NCI-H128 (cell line): ENCODE results near the gene LPP.

Experiments used
- DNase-seq: peaks from one replicate; lab custom pipeline; 2025; ENCODE audit not compliant: unreplicated experiment; lab: John Stamatoyannopoulos, UW

The LPP gene

DNA sequence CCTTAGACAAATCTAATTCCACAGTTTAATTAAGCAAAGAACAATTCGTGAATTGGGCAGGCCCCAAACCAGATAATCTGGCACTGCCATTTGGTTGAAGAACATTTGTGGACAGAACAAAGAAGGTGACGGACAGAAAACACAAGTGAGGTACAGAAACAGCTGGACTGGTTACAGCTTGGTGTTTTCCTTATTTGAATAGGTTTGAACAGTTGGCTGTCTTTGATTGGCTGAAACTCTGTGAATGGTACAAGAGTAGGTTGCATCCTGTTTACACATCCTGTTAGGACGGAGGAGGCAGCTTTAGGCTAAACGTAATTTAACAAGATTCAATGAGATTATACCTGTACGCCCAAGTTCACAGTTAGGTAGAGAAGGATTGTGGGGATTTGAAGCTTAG, 114.4 kb downstream of the LPP start:
- DNase-seq, result no peak

DNA sequence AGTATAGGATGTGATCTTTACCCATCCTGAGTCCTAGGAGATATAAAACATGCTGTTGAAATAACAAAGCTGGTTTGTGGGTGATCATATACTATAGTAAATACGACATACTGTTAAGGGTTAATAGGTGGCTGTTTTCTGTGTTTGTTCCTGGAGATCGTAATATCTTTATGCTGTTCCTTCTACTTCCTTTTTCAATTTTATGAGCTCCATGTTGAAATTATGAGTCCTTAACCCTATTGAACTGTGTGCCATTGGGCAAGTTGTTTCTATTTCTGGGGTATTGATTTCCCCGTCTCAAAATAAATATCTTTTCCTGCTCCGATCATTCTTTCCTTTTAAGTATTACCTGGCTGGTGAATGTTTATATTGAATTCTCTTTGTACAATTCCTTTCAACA, 115.1 kb downstream of the LPP start:
- DNase-seq, result no peak

DNA sequence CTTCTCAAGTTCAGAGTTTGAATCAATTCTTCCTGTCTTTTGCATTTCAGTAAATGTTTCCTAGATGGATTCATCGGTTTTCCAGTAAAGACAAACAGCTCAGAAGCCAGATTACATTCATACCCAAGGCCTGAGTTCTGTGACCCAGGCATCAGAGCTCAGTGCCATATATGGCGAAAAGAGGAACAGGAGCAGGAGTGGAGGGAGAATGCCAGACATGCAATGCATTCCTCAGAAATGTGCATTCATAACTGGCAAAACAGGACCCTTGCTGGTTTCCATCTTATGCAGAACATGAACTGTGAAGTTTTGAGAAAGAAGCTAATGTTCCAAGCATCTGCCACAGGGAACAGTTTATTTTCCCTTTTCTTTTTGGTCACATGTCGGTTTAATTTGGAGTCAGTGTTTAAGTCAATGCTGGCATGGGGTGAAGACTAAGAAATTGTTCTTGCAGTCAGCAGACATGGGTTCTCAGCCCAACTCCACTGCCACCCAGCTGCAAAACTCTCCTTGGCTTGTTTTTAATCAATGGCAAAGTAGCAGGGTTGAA, 116.5 kb downstream of the LPP start:
- no peak for DNase-seq

- no peak for DNase-seq
Observed at GRCh38 chr3:188271226-188271914, 117.4 kb downstream of the LPP start.

GRCh38 chr3:188272481-188273372, 118.8 kb downstream of the LPP start:
- DNase-seq, result no peak

DNA sequence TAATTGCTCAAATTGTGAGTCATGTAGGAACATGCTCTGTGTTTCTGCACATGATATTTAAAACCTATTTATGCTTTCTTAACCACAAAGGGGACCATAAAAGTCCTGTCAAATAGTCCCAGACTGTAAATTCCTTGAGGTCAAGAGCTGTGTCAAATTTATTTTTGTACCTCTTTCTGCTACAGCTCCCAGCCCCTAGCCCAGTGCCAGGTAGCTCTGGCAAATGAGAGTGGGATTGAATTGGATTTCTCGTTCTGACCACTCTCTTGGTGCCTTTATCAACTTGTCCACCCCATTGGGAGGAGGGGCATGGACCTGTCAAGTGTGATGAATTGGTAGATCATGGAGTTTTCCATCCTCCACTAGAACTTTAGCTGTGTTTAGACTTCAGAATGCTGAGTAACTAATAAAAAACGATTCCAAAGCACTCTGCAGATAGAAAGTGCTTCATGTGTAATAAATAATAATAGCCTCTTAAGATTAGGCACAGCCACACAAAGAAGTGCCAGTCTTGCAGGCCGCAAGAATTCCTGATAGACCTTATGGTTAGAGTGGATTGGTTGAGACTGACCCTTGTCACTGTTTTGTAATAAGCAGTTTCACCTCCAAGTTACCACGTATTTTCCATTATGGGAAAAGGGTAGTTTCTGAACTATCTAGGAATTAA, 120.4 kb downstream of the LPP start:
- DNase-seq, result no peak

GRCh38 chr3:188276375-188276774, 122.4 kb downstream of the LPP start:
- no peak for DNase-seq

DNA sequence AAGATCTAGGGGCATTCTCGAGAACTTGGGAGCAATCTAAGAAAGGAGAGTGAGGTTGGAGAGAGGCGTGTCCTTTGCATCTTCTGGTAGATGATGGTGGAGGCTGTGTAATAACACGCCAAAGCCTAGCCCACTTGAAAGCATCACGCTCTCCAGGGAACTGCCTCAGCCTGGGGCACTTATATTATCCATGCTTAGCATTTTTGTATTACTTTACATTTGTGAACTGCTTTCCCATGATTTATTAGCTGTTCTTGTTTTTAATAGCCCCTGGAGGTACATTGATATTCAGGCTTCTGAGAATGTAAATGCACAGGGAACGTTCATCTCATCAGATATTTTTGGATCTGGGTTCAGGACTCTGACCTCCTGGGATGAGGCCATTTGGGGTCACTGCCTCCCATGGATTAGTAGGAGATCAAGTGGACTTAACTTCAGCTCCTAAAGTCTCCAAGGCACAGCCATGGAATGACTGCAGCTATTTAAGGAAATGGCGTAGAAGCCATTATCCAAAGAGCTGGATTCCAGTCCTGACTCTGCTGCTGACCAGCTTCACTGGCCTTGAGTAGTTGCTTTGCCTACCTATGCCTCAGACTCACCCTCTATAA, 124.9 kb downstream of the LPP start:
- DNase-seq, result no peak

DNA sequence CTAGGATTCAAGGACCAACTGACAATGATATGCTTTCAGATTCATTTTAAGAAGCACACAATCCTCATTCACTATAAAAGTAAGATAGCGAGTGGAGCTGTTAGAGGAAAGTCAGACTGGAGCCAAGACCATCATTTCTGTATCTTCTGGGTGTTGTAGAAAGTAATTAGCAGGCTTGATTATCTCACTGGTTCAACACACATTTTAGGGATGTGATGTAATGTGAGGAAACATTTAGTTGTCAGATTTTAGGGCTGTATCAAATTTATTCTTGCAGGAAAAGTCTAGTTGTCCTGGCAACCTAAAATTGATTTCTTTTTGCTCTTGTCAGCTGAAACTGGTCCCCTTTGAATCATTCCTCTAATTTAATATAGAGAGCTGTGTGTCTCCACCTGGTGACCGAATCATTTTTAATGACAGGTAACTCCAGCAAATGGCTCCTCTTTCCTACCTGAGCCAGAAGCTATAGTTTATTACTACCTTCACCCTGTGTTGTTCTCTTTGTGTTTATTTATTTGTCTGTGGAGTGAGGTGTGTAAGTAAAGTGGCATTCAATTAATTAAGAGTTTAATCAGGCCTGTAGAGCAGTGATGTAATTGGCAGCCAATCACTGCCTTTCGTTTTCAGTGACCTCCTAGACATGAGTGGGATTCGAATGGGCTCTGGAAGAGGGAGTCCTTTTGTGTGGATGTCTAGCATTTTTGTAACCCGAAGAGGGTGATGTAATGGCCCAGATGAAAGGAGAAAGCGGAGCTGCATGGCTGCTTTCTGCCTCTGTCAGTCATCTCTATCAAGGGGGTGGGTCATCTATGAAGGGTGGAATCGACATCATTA, 125.8 kb downstream of the LPP start:
- DNase-seq, result no peak

DNA sequence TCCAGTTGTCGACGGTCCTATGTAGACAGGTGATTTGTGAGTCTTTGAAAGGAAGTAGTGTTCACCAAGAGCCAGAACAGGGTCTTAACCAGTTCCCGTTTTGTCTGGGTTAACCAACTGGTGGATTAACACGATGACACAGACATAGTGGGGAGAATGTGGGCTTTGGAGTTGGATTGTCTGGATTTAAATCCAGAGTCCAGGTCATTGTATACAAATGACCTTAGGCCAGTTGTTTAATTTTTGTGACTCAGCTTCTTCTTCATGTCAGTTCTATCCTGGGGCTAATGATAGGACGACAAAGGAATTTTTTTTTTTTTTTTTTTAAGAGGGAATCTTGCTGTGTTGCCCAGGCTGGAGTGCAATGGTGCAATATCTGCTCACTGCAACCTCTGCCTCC, 126.7 kb downstream of the LPP start:
- no peak for DNase-seq

DNA sequence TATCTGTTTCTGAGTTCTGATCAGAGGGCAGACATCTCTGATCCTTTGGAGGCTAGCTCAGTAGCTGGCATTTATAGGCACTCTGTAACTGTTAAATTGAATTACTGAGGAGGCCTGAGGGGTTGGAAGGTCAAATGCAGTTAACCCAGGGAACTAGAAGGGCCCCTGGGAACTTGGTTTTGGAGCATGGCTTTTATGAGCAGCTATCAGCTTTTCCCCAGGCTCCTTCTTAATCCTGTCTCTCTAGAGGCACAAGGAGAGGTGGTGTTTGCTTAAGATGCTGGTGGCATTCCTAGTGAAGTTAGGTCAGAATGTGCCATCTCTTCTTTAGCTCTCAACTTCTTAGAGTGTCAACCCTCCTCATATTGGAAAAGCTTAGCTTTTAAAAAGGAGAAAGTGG, 128.9 kb downstream of the LPP start:
- DNase-seq, result no peak

GRCh38 chr3:188283347-188283746, 129.4 kb downstream of the LPP start:
- DNase-seq, result no peak

GRCh38 chr3:188284455-188285212, 130.7 kb downstream of the LPP start:
- no peak for DNase-seq

DNA sequence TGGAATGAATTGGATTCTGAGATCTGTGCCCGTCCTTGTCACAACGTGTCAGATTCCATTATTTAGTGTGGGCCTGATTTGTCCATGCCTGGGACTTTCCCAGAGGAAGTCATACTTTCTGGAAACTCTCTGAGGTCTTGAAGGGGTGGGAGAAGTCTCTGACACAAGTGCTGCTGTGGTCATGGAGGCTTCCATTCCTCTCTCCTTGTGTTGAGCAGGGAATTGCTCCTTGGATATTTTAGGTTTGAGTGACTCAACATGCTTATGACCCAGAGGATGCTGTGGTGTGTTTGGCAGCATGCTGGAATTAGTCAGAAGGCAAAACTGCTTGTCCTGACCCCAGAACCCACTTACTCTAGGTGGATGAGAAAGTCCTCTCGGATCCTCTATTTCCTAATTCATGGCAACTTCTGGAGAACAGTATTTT, 132.1 kb downstream of the LPP start:
- DNase-seq, result no peak

- no peak for DNase-seq
Observed at GRCh38 chr3:188287339-188287738, 133.4 kb downstream of the LPP start.

DNA sequence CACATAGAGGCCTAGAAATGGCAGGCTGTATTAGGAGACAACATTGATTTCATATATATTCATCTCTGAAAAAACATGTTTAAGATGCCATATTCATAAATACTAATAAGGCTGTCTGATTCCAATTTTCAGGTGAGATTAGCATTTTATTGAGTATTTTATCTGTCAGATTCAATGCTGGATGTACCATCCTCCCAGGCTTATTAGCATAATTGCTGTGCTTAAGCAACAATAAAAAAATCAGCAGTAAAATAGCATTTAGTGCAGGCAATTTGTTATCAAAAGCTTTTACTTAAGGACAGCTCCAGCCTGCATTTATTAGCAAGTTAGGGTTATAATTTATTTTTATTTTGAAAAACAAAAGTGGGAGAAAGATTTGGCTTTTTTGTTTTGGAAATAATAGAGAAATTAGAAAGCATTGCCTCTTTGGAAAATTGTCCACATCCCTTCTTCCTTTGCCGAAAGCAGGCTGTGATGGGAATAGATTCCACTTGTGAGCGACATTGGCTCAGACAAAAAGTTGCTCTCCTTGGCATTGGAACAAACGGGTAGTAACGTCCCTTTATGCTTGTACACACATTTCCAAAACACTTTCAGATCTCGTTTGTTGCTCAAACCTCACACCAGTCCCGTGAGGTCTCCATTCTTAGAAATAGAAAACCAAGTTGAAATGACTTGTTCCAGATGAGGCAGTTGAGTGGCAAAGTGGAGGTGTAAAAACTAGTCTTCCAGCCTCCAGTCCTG, 134.0 kb downstream of the LPP start:
- DNase-seq, result no peak

GRCh38 chr3:188292251-188292650, 138.3 kb downstream of the LPP start:
- DNase-seq, result no peak

DNA sequence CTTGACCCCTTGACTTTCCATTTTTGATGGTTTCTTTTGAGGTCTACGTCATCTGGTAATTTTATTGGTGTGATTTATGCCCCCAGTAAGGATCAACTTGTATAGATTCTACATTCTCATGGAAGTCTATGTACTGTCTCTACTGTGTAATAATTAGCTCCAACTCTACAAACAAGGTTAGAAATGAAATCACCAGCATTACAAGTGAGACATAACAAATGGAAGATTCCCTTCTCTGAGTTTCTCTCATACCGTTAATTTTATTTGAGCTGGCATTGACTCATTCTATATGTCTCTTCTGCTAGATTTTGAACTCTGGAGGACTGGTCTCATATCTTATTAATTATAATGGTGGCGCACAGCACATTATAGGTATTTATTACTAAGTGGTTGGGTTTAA, 138.9 kb downstream of the LPP start:
- no peak for DNase-seq

DNA sequence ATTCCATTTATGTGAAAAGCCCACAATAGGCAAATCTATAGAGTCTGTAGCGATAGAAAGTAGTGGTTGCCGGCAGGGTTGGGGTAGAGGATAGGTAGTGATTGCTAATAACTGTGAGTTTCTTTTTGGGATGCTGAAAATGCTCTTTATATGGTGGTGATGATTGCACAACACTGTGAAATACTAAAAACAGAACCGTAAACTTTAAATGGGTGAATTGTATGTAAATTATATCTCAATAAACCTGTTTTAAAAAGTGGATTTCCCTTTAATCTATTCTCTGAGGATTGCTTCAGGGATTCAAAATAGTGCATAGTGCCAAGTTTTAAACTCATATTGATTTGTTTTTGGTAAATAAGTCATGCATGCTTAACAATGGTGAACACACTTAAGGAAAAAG, 140.2 kb downstream of the LPP start:
- DNase-seq, result no peak
